HCT116 (cell line): ENCODE data around the gene MCC. TPM values are rescaled to one million over a fixed set of nuclear protein-coding genes. Genes with fewer than 3 reads are reported as not detected.

Experiments used
- ATAC-seq: fragments of 200-7000 bp; cut with Tn5 transposase; 2 replicates; pipeline ENCODE4 v1.9.1; 2020; ENCODE audit warnings: mild to moderate bottlenecking, moderate library complexity
- BruUV-seq: library from RNA; stranded (reverse); fragments of 400-500 nt; replicated peaks from 2 replicates; lab custom pipeline; 2021; lab: Mats Ljungman, UMichigan
- CTCF ChIA-PET: fragments of 300-600 bp; sonication (Branson Sonifier 250); formaldehyde crosslinking; loops from one replicate; lab custom pipeline; 2021; ENCODE audit warnings: antibody characterized with exemption; lab: Charles Lee
- POLR2A ChIA-PET: fragments of 300-600, 350-600 bp; sonication (Branson Sonifier 250); formaldehyde crosslinking; loops from one replicate; lab custom pipeline; 2021; ENCODE audit warnings: antibody characterized with exemption; lab: Charles Lee
- RAD21 ChIA-PET, 2 experiments: fragments of 300-600 bp; sonication (Branson Sonifier 250); formaldehyde crosslinking; loops; one replicate each; lab custom pipeline; 2023; ENCODE audit warnings: low total read pairs in 2 of 2; ENCODE audit not compliant: uncharacterized antibody in 2 of 2, unreplicated experiment in 2 of 2, low non-redundant PET in 1 of 2; lab: Charles Lee
- DNase-seq: peaks from one replicate; pipeline ENCODE4 v3.0.0-alpha.2; 2010; ENCODE audit warnings: low read depth, low spot score
- H2AFZ ChIP-seq: fragments of 200-600 bp; shearing (Covaris generic), sonication (generic); 2 replicates; pipeline ENCODE4 v1.6.1; 2017; ENCODE audit warnings: low read depth, mixed run types, mixed read lengths, antibody characterized with exemption, low read length; ENCODE audit not compliant: poor library complexity, severe bottlenecking
- H3K27ac ChIP-seq: 2 replicates; pipeline ENCODE4 v1.5.1; 2012; ENCODE audit warnings: low read depth, low read length
- H3K27me3 ChIP-seq: fragments of 200-600 bp; sonication (generic); 2 replicates; pipeline ENCODE4 v1.6.1; 2016; ENCODE audit warnings: mixed run types, low read length, mixed read lengths; ENCODE audit not compliant: insufficient read depth
- H3K36me3 ChIP-seq, 2 experiments: fragments of 200-500 bp in 1 of 2; fragments of 200-600 bp in 1 of 2; sonication (Bioruptor generic) in 1 of 2; sonication (generic) in 1 of 2; 2 replicates each; pipeline versions ENCODE4 v1.5.1 to v1.6.1; 2014 to 2016; ENCODE audit warnings: low read length in 2 of 2, inconsistent platforms in 1 of 2, mixed read lengths in 1 of 2, mixed run types in 1 of 2; ENCODE audit not compliant: insufficient read depth in 2 of 2, control insufficient read depth in 1 of 2
- H3K4me1 ChIP-seq, 2 experiments: fragments of 200-600 bp in 1 of 2; sonication (generic) in 1 of 2; 2 replicates each; pipeline versions ENCODE4 v1.5.1 to v1.6.1; 2012 to 2017; ENCODE audit warnings: low read length in 2 of 2, inconsistent platforms in 1 of 2, mild to moderate bottlenecking in 1 of 2, mixed read lengths in 1 of 2, mixed run types in 1 of 2, moderate library complexity in 1 of 2; ENCODE audit not compliant: insufficient read depth in 2 of 2, control insufficient read depth in 1 of 2
- H3K4me2 ChIP-seq: fragments of 200-600 bp; sonication (generic); 2 replicates; pipeline ENCODE4 v1.6.1; 2017; ENCODE audit warnings: mixed run types, low read length, mixed read lengths
- H3K4me3 ChIP-seq, 2 experiments: fragments of 200-600 bp in 1 of 2; sonication (generic) in 1 of 2; replicated peaks in 1 of 2; 2 replicates each; pipeline ENCODE4 v1.5.1; 2011 to 2016; ENCODE audit warnings: low read length in 2 of 2, control low read depth in 1 of 2, low read depth in 1 of 2, mild to moderate bottlenecking in 1 of 2, mixed read lengths in 1 of 2, mixed run types in 1 of 2
- H3K79me2 ChIP-seq: fragments of 200-600 bp; sonication (generic); 2 replicates; pipeline ENCODE4 v1.6.1; 2017; ENCODE audit warnings: mild to moderate bottlenecking, mixed run types, low read length, moderate library complexity, mixed read lengths; ENCODE audit not compliant: insufficient read depth
- H3K9ac ChIP-seq: fragments of 200-600 bp; sonication (generic); 2 replicates; pipeline ENCODE4 v1.6.1; 2016; ENCODE audit warnings: low read length, mixed read lengths
- H3K9me2 ChIP-seq: fragments of 200-600 bp; sonication (generic), shearing (Covaris generic); 2 replicates; pipeline ENCODE4 v1.6.1; 2017; ENCODE audit warnings: mixed run types, mild to moderate bottlenecking, moderate library complexity; ENCODE audit not compliant: insufficient read depth
- H3K9me3 ChIP-seq, 2 experiments: fragments of 200-500 bp in 1 of 2; fragments of 200-600 bp in 1 of 2; sonication (Bioruptor generic) in 1 of 2; sonication (generic) in 1 of 2; 2 replicates each; pipeline ENCODE4 v1.6.1; 2014 to 2017; ENCODE audit warnings: low read length in 2 of 2, mixed read lengths in 2 of 2, inconsistent platforms in 1 of 2, low read depth in 1 of 2, mild to moderate bottlenecking in 1 of 2, mixed run types in 1 of 2, moderate library complexity in 1 of 2; ENCODE audit not compliant: control insufficient read depth in 1 of 2, insufficient read depth in 1 of 2
- H4K20me1 ChIP-seq: fragments of 200-600 bp; sonication (generic), shearing (Covaris generic); 2 replicates; pipeline ENCODE4 v1.6.1; 2017; ENCODE audit warnings: mixed run types, mild to moderate bottlenecking, moderate library complexity; ENCODE audit not compliant: insufficient read depth
- ATF3 ChIP-seq: IDR thresholded peaks from 2 replicates; pipeline ENCODE4 v1.6.1; 2012
- CBX3 ChIP-seq: IDR thresholded peaks from 2 replicates; pipeline ENCODE4 v1.6.1; 2012; ENCODE audit warnings: low read depth
- CTCF ChIP-seq, 3 experiments: fragments of 200-600 bp in 1 of 3; sonication (generic) in 1 of 3; IDR thresholded peaks in 2 of 3; conservative IDR thresholded peaks in 1 of 3; 2 replicates each; pipeline ENCODE4 v1.5.1; 2012 to 2017; ENCODE audit warnings: low read depth in 2 of 3, low read length in 2 of 3, antibody characterized with exemption in 1 of 3, borderline replicate concordance in 1 of 3, control low read depth in 1 of 3, mild to moderate bottlenecking in 1 of 3, mixed read lengths in 1 of 3, mixed run types in 1 of 3, moderate library complexity in 1 of 3; ENCODE audit not compliant: insufficient read depth in 1 of 3
- EGR1 ChIP-seq: IDR thresholded peaks from 2 replicates; pipeline ENCODE4 v1.6.1; 2012; ENCODE audit warnings: low read depth
- EZH2 ChIP-seq: fragments of 200-600 bp; sonication (generic); IDR thresholded peaks from 2 replicates; pipeline ENCODE4 v1.6.1; 2017; ENCODE audit warnings: antibody characterized with exemption, mixed run types
- FOSL1 ChIP-seq: IDR thresholded peaks from 2 replicates; pipeline ENCODE4 v1.6.1; 2012; ENCODE audit warnings: low read depth
- JUND ChIP-seq: IDR thresholded peaks from 2 replicates; pipeline ENCODE4 v1.6.1; 2012
- MAX ChIP-seq: IDR thresholded peaks from 2 replicates; pipeline ENCODE4 v1.6.1; 2012
- POLR2AphosphoS5 ChIP-seq: IDR thresholded peaks from 2 replicates; pipeline ENCODE4 v1.6.1; 2011; ENCODE audit warnings: mild to moderate bottlenecking, low read depth, low read length, moderate library complexity
- RAD21 ChIP-seq: IDR thresholded peaks from 2 replicates; pipeline ENCODE4 v1.6.1; 2012; ENCODE audit warnings: low read depth, mild to moderate bottlenecking
- REST ChIP-seq: IDR thresholded peaks from 2 replicates; pipeline ENCODE4 v1.6.1; 2012; ENCODE audit warnings: low read depth
- SIN3A ChIP-seq: IDR thresholded peaks from 2 replicates; pipeline ENCODE4 v1.6.1; 2012; ENCODE audit warnings: low read depth
- SP1 ChIP-seq: IDR thresholded peaks from 2 replicates; pipeline ENCODE4 v1.6.1; 2012; ENCODE audit warnings: low read depth
- TCF7L2 ChIP-seq: IDR thresholded peaks from 2 replicates; pipeline ENCODE4 v1.7.0; 2011; ENCODE audit warnings: borderline replicate concordance, inconsistent platforms; ENCODE audit not compliant: insufficient read depth, insufficient read length; ENCODE audit errors: extremely low read depth
- YY1 ChIP-seq: IDR thresholded peaks from 2 replicates; pipeline ENCODE4 v1.6.1; 2011; ENCODE audit warnings: low read length, low read depth, moderate library complexity, mild to moderate bottlenecking; ENCODE audit not compliant: insufficient replicate concordance; ENCODE audit errors: extremely low read depth
- ZBTB33 ChIP-seq: IDR thresholded peaks from 2 replicates; pipeline ENCODE4 v1.6.1; 2011; ENCODE audit warnings: mild to moderate bottlenecking, low read length, moderate library complexity; ENCODE audit not compliant: insufficient replicate concordance; ENCODE audit errors: extremely low read depth
- intact Hi-C: fragments of 100-400 bp; cut with micrococcal nuclease; formaldehyde crosslinking; loops from 2 replicates; pipeline ENCODE4 v1.10.0; 2022
- total RNA-seq: library from RNA; stranded (reverse); gene quantifications from one replicate; pipeline ENCODE4 v1.2.1, GENCODE V29; 2021; ENCODE audit not compliant: unreplicated experiment

MCC gene
- total RNA-seq, 1 experiment from 2014 or later, result 20.1 TPM

GRCh38 chr5:113364466-113364865, 123.8 kb downstream of the MCC start:
- intact Hi-C loops, result loop anchor here (10.0 kb wide), 1 partner anchor 60 kb away; no protein-coding TSS in a partner anchor

More at GRCh38 chr5:113364466-113364865, 123.8 kb downstream of the MCC start:
- RAD21 ChIA-PET, result no interaction called here
- Histone ChIP-seq H3K4me2 (no peak overlapping the region), H3K9me3 (no peaks in the 10 kb centered on the region), H4K20me1 (no peaks in the 10 kb centered on the region), H3K9me2 (no peaks in the 10 kb centered on the region; the same call in 1 of the 2 replicates), H3K27ac (no peak overlapping the region), H3K36me3 (no peaks in the 10 kb centered on the region), H3K27me3 (no peaks in the 10 kb centered on the region), H3K4me3 (no peak overlapping the region)
- no peak for ATAC-seq
- no peak for TF ChIP-seq TCF7L2
- no peak for TF ChIP-seq ZBTB33
- no peak for TF ChIP-seq CTCF (IDR thresholded peaks at IDR 0.05 in 2 of 3, conservative IDR thresholded peaks at IDR 0.05 in 1 of 3; ENCODE audit: borderline replicate concordance in 1 of 3, insufficient read depth in 1 of 3, low read depth in 2 of 3, low read length in 2 of 3)
- no peak for TF ChIP-seq MAX
- no peak for TF ChIP-seq SP1
- TF ChIP-seq RAD21, result no peak
- TF ChIP-seq CBX3, result no peak
- TF ChIP-seq FOSL1, result no peak
- no peak for TF ChIP-seq REST
- TF ChIP-seq EZH2, result no peak
- no peak for TF ChIP-seq JUND
- no peak for TF ChIP-seq POLR2AphosphoS5
- TF ChIP-seq YY1, result no peak
- TF ChIP-seq ATF3, result no peak
- TF ChIP-seq SIN3A, result no peak
- no peak for TF ChIP-seq EGR1
- TF ChIP-seq, all 23 proteins: peak for 0
- no peaks in the 10 kb centered on the region for H3K4me1 ChIP-seq
- H3K9ac ChIP-seq, result no peak overlapping the region
- no peaks in the 10 kb centered on the region for H3K79me2 ChIP-seq
- DNase-seq, result no peak
- H2AFZ ChIP-seq, result no peak overlapping the region
- no TSS peak for BruUV-seq
- ChIA-PET POLR2A (no interaction called here), CTCF (no interaction called here)
